Sigmoid colon (tissue), 4 donors: Measurements from ENCODE around the gene RAB26.
"Not testable (repeated sequence)": the region's sequence is repeated elsewhere in the genome, so short reads cannot be mapped to it uniquely, and the experiment has no call there.

Experiments
- EP300 ChIP-seq, 4 donors: sonication (generic); formaldehyde crosslinking; IDR thresholded peaks; one replicate each; pipeline ENCODE4 v1.6.1; 2017; ENCODE audit warnings: antibody characterized with exemption in 4 of 4
- POLR2A ChIP-seq, 2 donors: fragments of 450-650 bp; IDR thresholded peaks; one replicate each; pipeline ENCODE4 v1.6.1; 2016; ENCODE audit warnings: antibody characterized with exemption in 2 of 2, mild to moderate bottlenecking in 2 of 2, moderate library complexity in 2 of 2
- TF ChIP-seq, protein P1 (sequence below), 4 experiments: fragments of 450-650 bp in 3 of 4; fragments of 200-600 bp in 1 of 4; IDR thresholded peaks; one replicate each; pipeline ENCODE4 v1.5.1; 2016 to 2019; ENCODE audit warnings: antibody characterized with exemption in 4 of 4, mild to moderate bottlenecking in 3 of 4, moderate library complexity in 2 of 4

DNA sequence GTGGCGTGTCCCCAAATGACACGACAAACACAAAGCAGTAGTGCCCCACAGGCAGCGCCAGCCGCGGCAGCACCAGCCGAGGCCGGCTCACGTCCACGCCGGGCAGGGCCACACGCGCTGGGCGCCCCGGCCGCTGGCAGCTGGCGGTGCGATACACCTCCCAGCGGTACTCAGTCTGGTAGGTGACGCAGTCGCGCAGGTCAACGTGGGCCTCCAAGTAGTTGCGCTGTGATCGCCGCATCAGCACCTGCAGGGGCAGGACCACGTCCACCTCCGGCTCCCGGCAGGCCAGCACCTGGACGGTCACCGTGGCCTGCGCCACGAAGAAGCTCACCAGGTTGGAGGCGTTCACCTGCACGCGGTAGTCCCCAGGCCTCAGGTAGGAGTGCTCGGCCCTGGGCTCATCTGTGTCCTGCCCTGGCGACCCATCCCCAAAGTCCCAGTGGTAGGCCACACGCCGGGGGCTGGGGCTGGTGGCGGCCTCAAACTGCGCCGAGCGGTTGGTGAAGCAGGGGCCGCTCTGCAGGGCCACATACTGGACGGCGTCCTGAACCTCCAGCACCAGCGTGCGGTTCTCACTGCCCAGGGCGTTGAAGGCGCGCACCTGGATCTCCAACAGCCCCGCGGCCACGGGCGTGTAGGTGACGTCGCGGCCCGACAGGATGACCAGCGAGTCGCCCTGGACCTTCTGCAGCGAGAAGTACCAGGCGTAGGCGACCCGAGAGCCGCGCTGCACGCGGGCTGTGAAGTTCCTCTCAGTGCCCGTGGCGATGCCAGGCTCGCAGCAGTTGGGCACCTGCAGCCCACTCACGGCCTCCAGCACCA, 39.8 kb upstream of the RAB26 start:
- TF ChIP-seq, protein P1, sequence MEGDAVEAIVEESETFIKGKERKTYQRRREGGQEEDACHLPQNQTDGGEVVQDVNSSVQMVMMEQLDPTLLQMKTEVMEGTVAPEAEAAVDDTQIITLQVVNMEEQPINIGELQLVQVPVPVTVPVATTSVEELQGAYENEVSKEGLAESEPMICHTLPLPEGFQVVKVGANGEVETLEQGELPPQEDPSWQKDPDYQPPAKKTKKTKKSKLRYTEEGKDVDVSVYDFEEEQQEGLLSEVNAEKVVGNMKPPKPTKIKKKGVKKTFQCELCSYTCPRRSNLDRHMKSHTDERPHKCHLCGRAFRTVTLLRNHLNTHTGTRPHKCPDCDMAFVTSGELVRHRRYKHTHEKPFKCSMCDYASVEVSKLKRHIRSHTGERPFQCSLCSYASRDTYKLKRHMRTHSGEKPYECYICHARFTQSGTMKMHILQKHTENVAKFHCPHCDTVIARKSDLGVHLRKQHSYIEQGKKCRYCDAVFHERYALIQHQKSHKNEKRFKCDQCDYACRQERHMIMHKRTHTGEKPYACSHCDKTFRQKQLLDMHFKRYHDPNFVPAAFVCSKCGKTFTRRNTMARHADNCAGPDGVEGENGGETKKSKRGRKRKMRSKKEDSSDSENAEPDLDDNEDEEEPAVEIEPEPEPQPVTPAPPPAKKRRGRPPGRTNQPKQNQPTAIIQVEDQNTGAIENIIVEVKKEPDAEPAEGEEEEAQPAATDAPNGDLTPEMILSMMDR (IDR thresholded peaks at IDR 0.05) = not testable (repeated sequence)
- not testable (repeated sequence) for TF ChIP-seq POLR2A, EP300 (IDR thresholded peaks at IDR 0.05)
